ENCODE measurements around the gene SEMA3C.

Gene SEMA3C

DNA sequence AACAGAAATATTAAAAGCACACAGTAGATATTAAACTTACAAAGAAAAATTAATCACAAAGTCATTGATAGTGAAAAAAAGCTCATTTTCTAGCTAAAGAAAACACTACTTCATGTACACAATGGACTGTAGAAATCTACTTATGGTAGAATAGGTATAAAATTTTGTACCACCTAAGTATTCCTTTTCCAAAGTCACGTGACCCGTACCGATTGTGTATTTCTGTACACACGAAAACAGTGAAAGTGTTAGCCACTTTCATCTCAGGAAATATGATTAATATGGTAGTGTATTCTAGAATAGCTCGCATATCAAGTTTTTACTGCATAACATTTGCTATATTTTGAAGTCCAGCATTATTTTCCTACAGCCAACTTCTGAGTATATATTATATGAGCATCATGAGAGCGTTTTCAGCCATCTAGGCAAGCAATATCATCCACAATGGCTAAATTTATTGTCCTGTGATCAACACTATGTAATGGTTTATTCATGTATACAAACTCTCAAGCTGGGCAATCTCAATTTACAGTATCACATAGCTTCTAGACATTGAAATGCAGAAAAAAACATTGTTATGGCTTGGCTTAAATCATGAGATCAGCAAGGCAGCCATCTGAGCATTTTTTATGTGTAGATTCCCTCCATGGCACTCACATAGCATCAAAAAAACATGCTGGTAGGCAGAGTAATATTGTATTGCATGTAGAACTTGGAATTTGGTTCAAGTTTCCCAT is 165.7 kb downstream of the SEMA3C start:
- POLR2A ChIA-PET (ENCODE audit: low non-redundant PET) = no interaction called here
- TF ChIP-seq, protein P1, sequence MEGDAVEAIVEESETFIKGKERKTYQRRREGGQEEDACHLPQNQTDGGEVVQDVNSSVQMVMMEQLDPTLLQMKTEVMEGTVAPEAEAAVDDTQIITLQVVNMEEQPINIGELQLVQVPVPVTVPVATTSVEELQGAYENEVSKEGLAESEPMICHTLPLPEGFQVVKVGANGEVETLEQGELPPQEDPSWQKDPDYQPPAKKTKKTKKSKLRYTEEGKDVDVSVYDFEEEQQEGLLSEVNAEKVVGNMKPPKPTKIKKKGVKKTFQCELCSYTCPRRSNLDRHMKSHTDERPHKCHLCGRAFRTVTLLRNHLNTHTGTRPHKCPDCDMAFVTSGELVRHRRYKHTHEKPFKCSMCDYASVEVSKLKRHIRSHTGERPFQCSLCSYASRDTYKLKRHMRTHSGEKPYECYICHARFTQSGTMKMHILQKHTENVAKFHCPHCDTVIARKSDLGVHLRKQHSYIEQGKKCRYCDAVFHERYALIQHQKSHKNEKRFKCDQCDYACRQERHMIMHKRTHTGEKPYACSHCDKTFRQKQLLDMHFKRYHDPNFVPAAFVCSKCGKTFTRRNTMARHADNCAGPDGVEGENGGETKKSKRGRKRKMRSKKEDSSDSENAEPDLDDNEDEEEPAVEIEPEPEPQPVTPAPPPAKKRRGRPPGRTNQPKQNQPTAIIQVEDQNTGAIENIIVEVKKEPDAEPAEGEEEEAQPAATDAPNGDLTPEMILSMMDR (conservative IDR thresholded peaks at IDR 0.05; ENCODE audit: low read depth) = no peak
- DNase-seq (ENCODE audit: low spot score) = no peak
- CTCF ChIA-PET = interaction anchor here (0.7 to 1.1 kb wide), 2 partner anchors 305 to 717 kb away, joined by 4 to 6 read pairs; no protein-coding TSS in a partner anchor
- H3K27ac ChIP-seq = no peak overlapping the region

DNA sequence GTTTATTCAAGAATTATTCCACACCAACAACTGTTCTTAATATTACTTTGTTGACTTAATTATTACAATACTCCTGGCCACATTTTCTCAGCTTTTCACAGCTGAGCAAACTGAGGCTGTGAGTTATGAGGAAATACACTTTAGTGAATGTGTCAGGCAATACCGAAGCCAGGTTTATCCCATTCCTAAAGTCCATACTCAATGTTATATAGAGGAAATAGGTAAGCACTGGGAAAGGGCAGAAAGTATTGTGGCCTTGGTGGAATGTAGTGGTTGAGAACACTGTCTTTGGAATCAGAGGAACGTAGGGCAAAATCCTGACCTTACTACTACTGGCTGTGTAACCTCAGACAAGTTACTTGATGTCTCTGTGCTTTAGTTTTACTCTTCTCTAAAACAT is 169.6 kb downstream of the SEMA3C start:
- H3K27ac ChIP-seq = no peak overlapping the region
- no peak for DNase-seq (ENCODE audit: low spot score)
- POLR2A ChIA-PET (ENCODE audit: low non-redundant PET) = no interaction called here
- TF ChIP-seq, protein P1 (conservative IDR thresholded peaks at IDR 0.05; ENCODE audit: low read depth) = no peak
- CTCF ChIA-PET = no interaction called here

DNA sequence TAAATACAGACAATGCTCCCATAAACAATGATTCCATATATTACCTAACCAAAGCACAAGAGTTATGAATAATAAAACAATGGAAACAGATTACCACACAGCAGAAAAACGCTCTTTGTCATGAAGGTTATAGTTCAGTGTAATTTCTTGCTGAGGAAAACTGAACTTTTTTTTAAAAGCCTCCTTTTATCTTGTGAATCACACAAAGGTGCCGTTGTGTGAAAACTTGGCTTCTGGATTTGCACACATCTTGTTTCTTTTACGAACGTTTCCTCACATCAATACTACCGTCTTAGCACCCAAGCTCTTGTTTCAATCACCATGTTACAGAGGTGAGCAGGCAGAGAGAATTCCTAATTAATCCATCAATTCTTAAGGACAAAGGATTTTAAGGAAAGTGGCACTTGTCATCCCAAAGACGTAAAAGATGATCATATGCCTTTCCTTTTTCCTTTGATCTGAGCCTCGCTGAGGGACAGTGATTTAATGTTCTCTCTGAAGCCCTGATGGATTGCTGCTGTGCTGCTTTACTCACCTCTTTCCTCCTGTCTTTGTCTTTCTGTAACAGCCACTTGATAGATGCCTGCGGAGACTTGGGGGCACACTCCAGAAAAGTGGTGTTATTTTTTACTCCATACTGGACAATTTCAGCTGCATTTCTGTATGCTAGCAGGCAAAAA is 170.3 kb downstream of the SEMA3C start:
- H3K27ac ChIP-seq = no peak overlapping the region
- ChIA-PET CTCF (no interaction called here), POLR2A (ENCODE audit: low non-redundant PET) (no interaction called here)
- DNase-seq (ENCODE audit: low spot score) = no peak
- TF ChIP-seq, protein P1 (conservative IDR thresholded peaks at IDR 0.05; ENCODE audit: low read depth) = no peak

DNA sequence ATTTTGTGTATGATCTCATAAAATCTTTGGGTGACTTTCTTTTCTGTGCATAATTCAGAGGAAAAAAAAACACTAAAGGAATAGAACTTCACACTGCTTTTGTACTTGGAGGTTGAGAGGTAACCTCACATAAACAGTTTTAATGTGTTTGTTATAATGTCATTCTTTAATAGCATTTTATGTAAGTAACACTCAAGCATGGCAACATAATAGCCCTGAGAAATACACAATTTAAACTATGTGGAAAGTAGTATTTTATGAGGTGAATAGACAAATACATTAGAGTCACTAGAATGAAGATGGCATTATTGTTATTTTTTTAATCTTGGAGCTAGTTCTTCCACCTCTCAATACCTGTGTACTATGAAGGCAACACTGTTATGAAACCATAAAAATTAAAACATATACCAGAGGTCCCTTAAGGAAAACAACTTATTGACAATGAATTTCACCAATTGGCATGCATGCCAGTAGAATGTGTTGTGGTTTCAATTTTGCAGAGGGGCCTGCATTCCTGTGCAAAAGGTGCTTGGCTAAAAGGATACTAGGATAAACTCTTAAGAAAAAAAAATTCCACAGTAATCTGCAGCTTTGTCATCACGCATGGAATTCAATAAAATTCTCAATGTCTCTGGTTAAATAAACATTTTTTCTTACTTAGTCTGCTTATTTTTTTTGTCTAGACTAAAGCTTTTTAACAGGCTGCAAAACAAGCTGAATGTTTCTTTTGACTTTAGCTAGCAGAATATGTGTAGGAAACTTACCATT is 177.9 kb downstream of the SEMA3C start:
- TF ChIP-seq, protein P1 (conservative IDR thresholded peaks at IDR 0.05; ENCODE audit: low read depth) = no peak
- POLR2A ChIA-PET (ENCODE audit: low non-redundant PET) = no interaction called here
- CTCF ChIA-PET = no interaction called here
- DNase-seq (ENCODE audit: low spot score) = no peak
- no peak overlapping the region for H3K27ac ChIP-seq

DNA sequence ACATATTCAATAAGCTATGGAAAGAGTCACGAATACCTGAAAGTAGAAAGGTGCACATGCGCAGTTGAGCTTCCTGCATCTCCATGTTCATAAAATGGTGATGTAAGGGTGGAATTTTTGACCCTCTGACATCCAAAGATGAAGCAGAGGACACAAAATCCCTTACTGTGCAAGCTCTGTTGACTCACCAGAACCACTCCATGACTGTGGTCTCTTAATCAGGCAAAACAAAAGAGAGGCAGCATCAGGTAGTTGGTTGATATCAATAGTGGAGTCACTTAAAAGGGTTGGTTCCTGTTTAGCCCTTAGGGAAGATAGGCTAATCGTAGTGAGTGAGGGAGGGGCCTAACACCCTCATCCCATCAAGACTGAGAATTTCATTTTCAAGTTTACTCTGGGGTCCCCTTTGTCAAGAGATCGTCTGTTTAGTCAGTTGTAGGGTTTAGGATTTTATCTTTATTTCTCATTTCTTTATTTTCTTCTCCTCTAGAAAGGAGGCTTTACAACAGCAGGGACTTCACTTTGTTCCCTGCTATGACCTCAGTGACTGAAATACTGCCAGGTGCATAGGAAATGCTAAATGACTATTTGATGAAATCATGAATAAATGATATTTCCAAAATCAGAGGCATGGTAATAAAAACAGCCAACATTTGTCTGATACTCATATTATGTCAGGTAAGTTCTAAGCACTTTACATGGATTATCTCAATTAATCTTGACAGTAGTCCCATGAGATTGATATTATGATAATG is 182.3 kb downstream of the SEMA3C start:
- H3K27ac ChIP-seq = no peak overlapping the region
- ChIA-PET POLR2A (ENCODE audit: low non-redundant PET) (no interaction called here), CTCF (interaction anchor here (0.7 kb wide), 1 partner anchor 271 kb away, joined by 3 read pairs; no protein-coding TSS in a partner anchor)
- TF ChIP-seq, protein P1 (conservative IDR thresholded peaks at IDR 0.05; ENCODE audit: low read depth) = no peak
- DNase-seq (ENCODE audit: low spot score) = no peak

DNA sequence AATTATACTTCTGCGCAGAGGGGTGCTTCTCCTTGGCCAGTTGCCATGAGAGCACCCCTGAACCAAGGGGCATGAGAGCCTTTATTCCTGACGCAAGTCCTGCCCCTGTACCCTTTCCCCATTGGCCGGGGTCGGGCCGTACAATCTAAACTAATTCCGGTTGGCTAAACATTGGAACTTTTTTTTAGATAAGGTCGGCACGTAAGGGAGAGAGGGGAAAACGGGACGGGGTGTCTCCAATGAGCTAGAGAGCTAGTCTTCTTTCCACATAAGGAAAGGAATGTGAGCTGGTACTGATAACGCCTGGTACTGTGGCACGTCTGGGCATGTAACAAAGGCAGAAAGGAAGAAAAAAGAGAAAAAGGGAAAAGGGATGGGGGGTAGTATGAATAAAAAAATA is 183.5 kb downstream of the SEMA3C start:
- no peak for DNase-seq (ENCODE audit: low spot score)
- TF ChIP-seq, protein P1 (conservative IDR thresholded peaks at IDR 0.05; ENCODE audit: low read depth) = no peak
- ChIA-PET POLR2A (ENCODE audit: low non-redundant PET) (no interaction called here), CTCF (interaction anchor here (0.7 kb wide), 1 partner anchor 130 kb away, joined by 8 read pairs; no protein-coding TSS in a partner anchor)
- H3K27ac ChIP-seq = no peak overlapping the region
